Epidermal melanocyte (primary cell): ENCODE measurements around the gene SMYD3.
"Not testable (repeated sequence)": the region's sequence is repeated elsewhere in the genome, so short reads cannot be mapped to it uniquely, and the experiment has no call there.

Experiments
- DNase-seq: peaks from one replicate; pipeline ENCODE4 v3.0.0; 2011; ENCODE audit warnings: low spot score; ENCODE audit not compliant: insufficient read length

Gene SMYD3

GRCh38 chr1:245748646-245749045 is 758.4 kb downstream of the SMYD3 start:
- no peak for DNase-seq

GRCh38 chr1:245748240-245748639 is 758.8 kb downstream of the SMYD3 start:
- DNase-seq = no peak

- no peak for DNase-seq
Measured at GRCh38 chr1:245742896-245743295, 764.2 kb downstream of the SMYD3 start.

- not testable (repeated sequence) for DNase-seq
Measured at GRCh38 chr1:245740336-245740735, 766.7 kb downstream of the SMYD3 start.

- DNase-seq = no peak
Measured at GRCh38 chr1:245730801-245731200, 776.3 kb downstream of the SMYD3 start.

GRCh38 chr1:245728035-245728434 is 779.0 kb downstream of the SMYD3 start:
- DNase-seq = not testable (repeated sequence)

GRCh38 chr1:245721488-245721887 is 785.6 kb downstream of the SMYD3 start:
- DNase-seq = no peak

- DNase-seq = no peak
Measured at GRCh38 chr1:245718951-245719350, 788.1 kb downstream of the SMYD3 start.

GRCh38 chr1:245718123-245718522 is 789.0 kb downstream of the SMYD3 start:
- no peak for DNase-seq

- DNase-seq = no peak
Measured at GRCh38 chr1:245717611-245718010, 789.5 kb downstream of the SMYD3 start.

- DNase-seq = no peak
Measured at GRCh38 chr1:245716561-245716960, 790.5 kb downstream of the SMYD3 start.

GRCh38 chr1:245715970-245716369 is 791.1 kb downstream of the SMYD3 start:
- peak; percentile 33 for DNase-seq

GRCh38 chr1:245715291-245715701 is 791.8 kb downstream of the SMYD3 start:
- no peak for DNase-seq

- not testable (repeated sequence) for DNase-seq
Measured at GRCh38 chr1:245714027-245714426, 793.1 kb downstream of the SMYD3 start.

- no peak for DNase-seq
Measured at GRCh38 chr1:245710961-245711903, 795.8 kb downstream of the SMYD3 start.

- no peak for DNase-seq
Measured at GRCh38 chr1:245707941-245708340, 799.1 kb downstream of the SMYD3 start.

- no peak for DNase-seq
Measured at GRCh38 chr1:245704765-245705164, 802.3 kb downstream of the SMYD3 start.

- DNase-seq = no peak
Measured at GRCh38 chr1:245704341-245704740, 802.7 kb downstream of the SMYD3 start.

- no peak for DNase-seq
Measured at GRCh38 chr1:245702346-245702745, 804.7 kb downstream of the SMYD3 start.

GRCh38 chr1:245701631-245702030 is 805.4 kb downstream of the SMYD3 start:
- no peak for DNase-seq

- no peak for DNase-seq
Measured at GRCh38 chr1:245700631-245701030, 806.4 kb downstream of the SMYD3 start.
